Activated naive CD4-positive, alpha-beta T cell treated with anti-CD3 and anti-CD28 coated beads, Interleukin-2, amount 50 U/mL, for 72 hours (primary cell): ENCODE results near the gene WDR64. TPM values are rescaled to one million over a fixed set of nuclear protein-coding genes. Genes with fewer than 3 reads are reported as not detected.

Experiments used
- ATAC-seq, 2 donors: fragments of 150-1000 bp; cut with Tn5 transposase; 2 replicates each; pipeline ENCODE4 v1.10.0; 2021; ENCODE audit warnings: mild to moderate bottlenecking in 2 of 2, moderate library complexity in 2 of 2
- DNase-seq, 2 donors: peaks; one replicate each; pipeline ENCODE4 v3.0.0; 2021 to 2022; ENCODE audit warnings: low spot score in 2 of 2
- H3K27ac Mint-ChIP-seq, 2 donors: one replicate each; pipeline ENCODE4 v1.8.0; 2022; ENCODE audit warnings: mild to moderate bottlenecking in 2 of 2, mixed read lengths in 2 of 2
- H3K36me3 Mint-ChIP-seq, 2 donors: one replicate each; pipeline ENCODE4 v1.8.0; 2022; ENCODE audit warnings: mixed read lengths in 2 of 2
- H3K9me3 Mint-ChIP-seq, 2 donors: one replicate each; pipeline ENCODE4 v1.8.0; 2022; ENCODE audit warnings: mixed read lengths in 2 of 2
- total RNA-seq, 2 donors: library from RNA; stranded (reverse); gene quantifications; one replicate each; pipeline ENCODE4 v1.2.3, GENCODE V29; 2022

The WDR64 gene
- not detected for total RNA-seq

DNA sequence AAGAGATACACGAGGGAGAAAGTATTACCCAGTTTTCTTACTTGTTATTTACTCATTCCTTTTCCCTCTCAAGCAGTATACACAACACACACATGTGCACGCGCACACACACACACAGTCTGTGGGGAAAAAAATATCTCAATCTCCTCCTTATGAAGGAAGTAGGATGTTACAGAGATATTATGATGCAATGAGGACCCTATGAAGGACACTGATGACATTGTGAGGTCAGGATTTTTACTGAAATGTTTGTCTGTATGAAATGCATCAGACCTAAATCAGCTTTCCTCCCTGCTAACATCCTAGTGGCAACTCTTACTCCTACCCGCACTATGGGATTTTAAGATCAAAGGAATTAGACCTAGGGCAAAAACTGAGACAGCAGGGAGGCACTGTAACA, at the start of gene WDR64:
Gene WDR64, plus strand, starts transcription at position 270 of the 400 bp plus-strand sequence. CDS start 204 bp downstream, outside the sequence.
- Mint-ChIP-seq H3K27ac (no peak within 1 kb of the TSS), H3K36me3 (no peaks in the 10 kb centered on the region), H3K9me3 (peaks cover 0 to 12% of the 10 kb centered on the region in 2 donors)
- no peak for DNase-seq
- ATAC-seq, result no peak

DNA sequence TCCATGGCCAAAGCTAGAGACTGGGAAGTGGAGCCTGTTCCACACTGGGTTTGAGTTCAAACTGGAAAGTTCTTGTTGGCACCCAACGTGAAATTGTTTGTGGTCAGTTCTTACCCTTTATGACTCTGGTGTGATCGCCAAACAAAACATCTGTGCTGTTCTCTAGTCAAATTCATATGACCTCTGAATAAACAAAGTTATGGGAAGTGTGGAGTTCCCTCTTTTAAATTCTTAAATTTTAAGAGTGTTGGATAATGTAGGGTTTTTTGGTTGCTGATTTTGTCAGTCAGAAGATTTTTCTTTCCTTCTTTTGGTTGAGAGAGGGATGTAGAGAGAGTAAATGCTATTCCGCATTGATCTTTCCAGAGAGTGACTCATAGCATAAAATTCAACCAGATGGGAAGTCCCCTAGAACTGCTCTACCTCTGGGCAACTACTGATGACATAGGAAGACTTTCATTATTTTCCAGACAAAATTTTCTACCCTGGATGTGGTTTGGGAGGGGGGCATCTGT, 48.3 kb upstream of the WDR64 start:
- ATAC-seq (peak in 1 of 2 donors; percentile 75), DNase-seq (no peak)
- Mint-ChIP-seq H3K36me3 (peaks cover 14 to 18% of the 10 kb centered on the region in 2 donors), H3K9me3 (no peaks in the 10 kb centered on the region), H3K27ac (peak overlapping the region in 1 of 2 donors; percentile 63)

DNA sequence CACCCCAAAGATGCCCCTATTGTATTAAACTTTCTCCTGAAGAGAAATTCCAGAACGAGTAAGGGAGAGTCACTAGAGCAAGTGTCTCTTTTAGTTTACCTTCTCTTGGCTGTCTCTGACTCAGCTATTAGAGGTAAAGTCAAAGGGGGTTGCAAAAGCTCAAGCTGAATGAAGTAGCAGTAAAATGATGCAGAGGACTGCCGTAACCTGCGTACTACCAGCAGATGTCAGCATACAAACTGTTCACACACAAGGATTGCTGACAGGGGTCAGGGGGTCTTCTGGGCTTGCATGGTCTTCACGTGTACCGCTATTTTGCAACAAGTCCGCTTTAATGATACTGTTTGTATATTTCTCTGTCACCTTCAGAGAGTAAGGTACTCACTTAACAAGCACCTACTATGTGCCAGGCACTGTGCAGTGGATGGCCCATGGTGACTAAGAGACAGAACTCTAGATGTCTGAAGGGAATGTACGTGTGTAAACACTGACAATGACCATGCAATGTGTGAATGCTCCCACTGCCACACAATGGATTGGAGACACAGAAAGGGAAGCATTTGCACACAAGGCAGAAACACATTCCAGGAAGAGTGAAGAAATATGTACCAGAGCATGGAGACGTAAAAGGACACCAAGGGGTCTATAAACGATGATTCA, 46.8 kb upstream of the WDR64 start:
- DNase-seq (no peak), ATAC-seq (no peak)
- no peak overlapping the region for H3K27ac Mint-ChIP-seq
- peaks cover 14 to 18% of the 10 kb centered on the region in 2 donors for H3K36me3 Mint-ChIP-seq
- H3K9me3 Mint-ChIP-seq, result no peaks in the 10 kb centered on the region

DNA sequence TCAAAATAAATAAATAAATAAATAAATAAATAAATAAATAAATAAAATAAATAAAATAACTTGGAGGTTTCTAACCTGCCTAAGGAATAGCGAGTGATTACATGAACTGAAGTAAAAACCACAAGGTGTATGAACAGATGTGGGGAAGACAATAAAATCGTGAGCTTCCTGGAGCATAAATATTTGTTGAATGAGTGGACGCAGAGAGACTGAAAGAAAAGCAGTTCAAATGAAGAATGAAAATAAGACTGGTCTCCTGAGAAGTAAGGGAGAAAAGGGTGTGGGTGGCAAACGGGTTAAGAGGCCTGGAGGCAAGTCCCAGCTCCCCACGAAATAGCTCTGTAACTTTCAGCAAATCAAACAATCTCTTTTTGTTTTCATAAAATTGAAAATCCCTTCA, 45.5 kb upstream of the WDR64 start:
- H3K27ac Mint-ChIP-seq, result no peak overlapping the region
- no peaks in the 10 kb centered on the region for H3K9me3 Mint-ChIP-seq
- no peak for DNase-seq

DNA sequence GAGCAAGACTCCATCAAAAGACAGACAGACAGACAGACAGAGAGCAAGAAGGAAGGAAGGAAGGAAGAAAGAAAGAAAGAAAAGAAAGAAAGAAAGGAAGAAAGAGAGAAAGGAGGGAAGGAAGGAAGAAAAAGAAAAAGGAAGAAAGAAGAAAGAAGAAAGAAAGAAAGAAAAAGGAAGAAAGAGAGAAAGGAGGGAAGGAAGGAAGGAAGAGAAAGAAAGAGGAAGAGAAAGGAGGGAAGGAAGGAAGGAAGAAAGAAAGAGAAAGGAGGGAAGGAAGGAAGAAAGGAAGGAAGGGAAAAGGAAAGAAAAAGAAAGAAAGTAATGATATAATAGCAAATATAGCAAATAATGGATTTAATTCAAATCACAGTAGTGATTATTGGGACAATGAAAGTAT, 44.6 kb upstream of the WDR64 start:
- DNase-seq (no peak), ATAC-seq (no peak)
- Mint-ChIP-seq H3K36me3 (peaks cover 0 to 9% of the 10 kb centered on the region in 2 donors), H3K9me3 (no peaks in the 10 kb centered on the region), H3K27ac (no peak overlapping the region)

More for the DNA sequence above, 45.5 kb upstream of the WDR64 start:
- peaks cover 7 to 18% of the 10 kb centered on the region in 2 donors for H3K36me3 Mint-ChIP-seq
- ATAC-seq, result no peak

DNA sequence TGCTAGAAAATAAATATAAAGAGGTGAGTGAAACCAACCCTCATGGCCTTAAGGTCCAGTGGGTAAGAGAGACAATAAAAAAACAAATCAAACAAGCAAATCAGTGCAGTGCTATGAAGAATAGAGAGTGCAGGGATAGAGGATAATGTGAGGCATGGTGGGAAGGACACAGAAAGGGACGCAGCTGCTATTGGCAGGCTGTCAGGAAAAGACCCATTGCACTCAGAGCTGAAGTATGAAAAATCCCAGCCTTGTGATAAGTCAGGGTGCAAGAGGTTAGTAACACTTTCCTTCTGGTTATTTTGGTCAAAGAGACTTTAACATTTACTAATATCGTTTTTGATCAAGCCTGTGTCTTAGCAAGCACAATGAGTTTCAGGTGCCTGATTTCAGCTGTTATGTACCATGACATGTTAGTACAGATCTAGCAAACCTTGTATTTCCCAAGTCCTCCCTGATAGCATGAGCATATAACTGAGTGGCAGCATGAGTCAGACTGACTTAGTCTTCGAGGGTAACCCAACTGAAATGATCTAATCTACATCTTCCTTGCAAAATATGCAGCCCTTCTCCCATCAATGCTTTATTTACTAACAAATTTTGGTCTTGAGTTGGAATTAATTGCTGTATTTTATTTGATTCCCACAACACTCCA, 43.6 kb upstream of the WDR64 start:
- H3K36me3 Mint-ChIP-seq, result peaks cover 0 to 2% of the 10 kb centered on the region in 2 donors
- ATAC-seq (peak; percentile 53 to 74), DNase-seq (no peak)
- no peaks in the 10 kb centered on the region for H3K9me3 Mint-ChIP-seq
- no peak overlapping the region for H3K27ac Mint-ChIP-seq

DNA sequence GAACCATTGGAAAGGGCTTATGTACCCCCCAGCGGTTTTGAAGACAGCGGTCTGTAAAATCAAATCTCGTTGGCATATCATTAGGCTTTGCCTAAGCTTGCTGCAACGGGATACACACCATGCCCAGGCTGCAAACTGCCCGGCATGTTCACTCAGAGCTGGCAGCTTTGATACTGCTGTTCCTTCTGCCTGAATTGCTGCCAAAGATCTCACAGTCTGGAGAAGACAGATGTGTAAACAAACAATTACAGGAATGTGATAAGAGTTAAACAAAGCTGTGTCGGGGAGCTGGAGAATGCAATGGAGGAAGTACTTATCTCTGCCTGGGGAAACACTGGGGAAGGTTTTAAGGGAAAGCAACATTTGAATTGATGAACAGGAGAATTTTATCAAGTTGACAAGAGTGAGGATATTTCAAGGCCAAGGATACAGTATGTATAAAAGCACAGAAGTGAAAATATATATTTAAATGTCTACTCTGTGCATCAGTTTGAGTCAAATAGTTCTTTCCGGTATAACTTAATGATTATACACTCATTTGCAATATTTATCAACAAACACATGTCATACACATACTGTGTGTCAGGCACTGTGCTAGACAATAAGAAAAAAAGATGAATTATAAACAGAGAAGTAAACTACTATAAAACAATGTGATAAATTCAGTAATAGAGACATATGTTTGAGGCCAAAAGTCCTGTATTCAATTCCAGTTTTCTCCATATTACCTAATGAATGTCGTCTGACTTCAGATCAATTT, 41.8 kb upstream of the WDR64 start:
- Mint-ChIP-seq H3K36me3 (no peaks in the 10 kb centered on the region), H3K27ac (no peak overlapping the region), H3K9me3 (no peaks in the 10 kb centered on the region)
- no peak for DNase-seq
- no peak for ATAC-seq

DNA sequence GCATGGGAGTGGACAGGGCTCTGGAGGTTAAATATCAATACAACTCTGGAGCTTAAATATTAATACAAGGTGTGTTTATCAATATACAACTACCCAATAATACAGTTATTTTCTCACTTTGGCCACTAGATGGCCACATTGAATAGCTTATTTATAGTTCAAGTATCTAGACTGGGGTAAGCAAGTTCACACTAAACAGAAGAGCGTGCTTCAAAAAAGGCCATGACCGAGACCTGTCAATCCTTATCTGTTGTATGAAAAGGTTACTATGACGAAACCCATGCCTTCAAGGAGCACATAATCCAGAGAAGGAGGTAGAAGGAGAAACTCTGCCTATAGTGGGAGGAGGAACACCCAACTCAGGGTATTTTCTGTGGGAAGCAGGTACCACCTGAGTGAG, 41.0 kb upstream of the WDR64 start:
- no peaks in the 10 kb centered on the region for H3K9me3 Mint-ChIP-seq
- DNase-seq, result no peak
- no peak overlapping the region for H3K27ac Mint-ChIP-seq
- no peaks in the 10 kb centered on the region for H3K36me3 Mint-ChIP-seq
- ATAC-seq, result peak; percentile 65 to 67

DNA sequence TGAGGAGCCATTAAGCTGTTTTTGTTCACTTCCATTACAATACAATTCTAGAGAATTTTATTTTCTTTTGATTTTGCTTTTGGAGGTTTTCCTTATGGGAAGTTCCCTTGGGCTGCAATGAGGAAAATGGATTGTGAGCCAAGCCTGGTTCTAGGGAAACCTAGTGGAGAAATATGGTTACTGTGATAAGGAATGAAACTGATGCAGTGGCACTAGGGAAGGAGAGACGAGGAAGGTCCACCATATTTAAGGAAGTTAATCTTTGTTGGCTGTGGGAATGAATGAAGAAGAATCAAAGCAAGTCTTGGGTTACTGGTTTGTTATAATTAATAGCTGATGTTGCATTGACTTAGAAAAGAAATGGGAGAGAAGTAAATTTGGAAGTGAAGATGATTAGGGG, 40.3 kb upstream of the WDR64 start:
- no peaks in the 10 kb centered on the region for H3K36me3 Mint-ChIP-seq
- no peak overlapping the region for H3K27ac Mint-ChIP-seq
- DNase-seq (no peak), ATAC-seq (no peak)
- H3K9me3 Mint-ChIP-seq, result no peaks in the 10 kb centered on the region

DNA sequence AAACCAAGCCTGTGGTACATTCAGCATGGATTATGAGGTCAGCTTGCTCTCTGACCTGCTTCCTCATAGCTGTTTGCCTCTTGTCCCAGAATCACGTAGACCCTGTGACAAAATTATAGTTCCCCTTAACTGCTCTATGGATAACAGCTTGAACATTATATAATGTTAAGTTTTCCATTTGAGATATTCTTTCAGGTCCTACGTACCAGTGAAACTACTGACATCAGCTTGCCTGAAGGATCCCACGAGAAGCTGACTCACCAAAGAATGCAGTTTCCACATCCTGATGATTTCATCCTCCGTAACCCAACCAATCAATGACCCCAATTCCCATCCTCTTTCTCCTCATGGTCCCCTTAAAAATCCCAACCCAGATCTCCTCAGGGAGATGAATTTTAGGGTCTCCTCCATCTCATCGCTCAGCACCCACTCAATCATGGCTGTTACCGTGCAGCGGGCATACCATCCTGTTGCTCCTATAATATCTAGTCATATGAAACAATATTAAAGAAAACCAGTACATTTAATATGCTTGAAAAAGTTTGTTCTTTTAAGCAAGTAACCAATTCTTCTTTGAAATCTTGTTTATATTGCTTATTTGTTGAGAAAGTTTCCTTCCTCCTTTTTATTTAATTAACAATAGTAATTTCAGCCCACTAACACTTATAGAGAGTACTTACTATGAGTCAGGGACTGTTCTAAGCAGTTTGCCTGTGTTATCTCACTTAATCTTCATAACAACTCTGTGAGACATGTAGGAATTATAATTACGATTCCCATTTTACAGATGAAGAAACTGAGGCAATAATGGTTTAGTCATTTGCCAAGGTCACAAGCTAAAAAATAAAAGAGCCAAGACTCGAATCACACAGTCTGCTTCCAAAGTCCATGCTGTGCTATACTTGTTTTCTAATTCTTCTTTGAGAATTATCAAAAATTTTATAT, 39.3 kb upstream of the WDR64 start:
- ATAC-seq (peak in 1 of 2 donors; percentile 38), DNase-seq (no peak)
- H3K27ac Mint-ChIP-seq, result peak overlapping the region in 1 of 2 donors; percentile 32
- H3K36me3 Mint-ChIP-seq, result no peaks in the 10 kb centered on the region
- H3K9me3 Mint-ChIP-seq, result no peaks in the 10 kb centered on the region

DNA sequence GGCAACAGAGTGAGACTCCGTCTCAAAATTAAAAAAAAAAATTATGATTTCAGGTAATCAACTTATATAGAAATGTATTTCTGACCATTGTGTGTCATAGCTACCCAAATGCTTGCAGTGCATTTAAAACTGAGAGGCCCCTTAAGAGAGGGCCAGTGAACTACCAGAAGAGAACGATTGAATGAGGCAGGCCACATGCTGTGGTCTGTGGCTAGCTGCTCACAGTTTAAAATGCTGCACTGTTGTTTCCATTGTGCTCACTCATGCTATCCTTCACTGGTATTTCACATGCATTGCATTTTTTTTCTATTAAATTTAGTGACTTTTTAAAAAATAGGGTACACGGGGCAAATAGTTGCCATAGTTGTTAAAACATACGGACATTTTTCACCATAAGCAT, 37.9 kb upstream of the WDR64 start:
- Mint-ChIP-seq H3K36me3 (no peaks in the 10 kb centered on the region), H3K9me3 (no peaks in the 10 kb centered on the region), H3K27ac (no peak overlapping the region)
- no peak for DNase-seq
- peak; percentile 44 to 64 for ATAC-seq

DNA sequence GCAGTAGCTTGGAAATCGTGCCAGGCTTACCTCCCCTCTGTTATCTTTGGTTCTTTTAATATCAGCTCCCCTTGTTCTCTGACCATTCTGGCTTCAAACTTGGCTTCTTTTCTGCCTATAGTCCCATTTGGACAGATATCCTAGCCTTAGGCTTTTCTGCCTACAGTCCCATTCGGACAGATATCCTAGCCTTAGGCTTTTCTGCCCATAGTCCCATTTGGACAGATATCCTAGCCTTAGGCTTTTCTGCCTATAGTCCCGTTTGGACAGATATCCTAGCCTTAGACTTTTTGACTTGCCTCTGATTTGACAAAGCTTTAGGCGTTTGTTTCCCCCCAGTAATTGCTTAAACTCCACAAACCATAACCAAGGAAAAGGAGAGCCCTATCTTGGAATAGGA, 37.5 kb upstream of the WDR64 start:
- DNase-seq, result no peak
- H3K36me3 Mint-ChIP-seq, result no peaks in the 10 kb centered on the region
- no peak for ATAC-seq
- H3K9me3 Mint-ChIP-seq, result no peaks in the 10 kb centered on the region
- H3K27ac Mint-ChIP-seq, result no peak overlapping the region

DNA sequence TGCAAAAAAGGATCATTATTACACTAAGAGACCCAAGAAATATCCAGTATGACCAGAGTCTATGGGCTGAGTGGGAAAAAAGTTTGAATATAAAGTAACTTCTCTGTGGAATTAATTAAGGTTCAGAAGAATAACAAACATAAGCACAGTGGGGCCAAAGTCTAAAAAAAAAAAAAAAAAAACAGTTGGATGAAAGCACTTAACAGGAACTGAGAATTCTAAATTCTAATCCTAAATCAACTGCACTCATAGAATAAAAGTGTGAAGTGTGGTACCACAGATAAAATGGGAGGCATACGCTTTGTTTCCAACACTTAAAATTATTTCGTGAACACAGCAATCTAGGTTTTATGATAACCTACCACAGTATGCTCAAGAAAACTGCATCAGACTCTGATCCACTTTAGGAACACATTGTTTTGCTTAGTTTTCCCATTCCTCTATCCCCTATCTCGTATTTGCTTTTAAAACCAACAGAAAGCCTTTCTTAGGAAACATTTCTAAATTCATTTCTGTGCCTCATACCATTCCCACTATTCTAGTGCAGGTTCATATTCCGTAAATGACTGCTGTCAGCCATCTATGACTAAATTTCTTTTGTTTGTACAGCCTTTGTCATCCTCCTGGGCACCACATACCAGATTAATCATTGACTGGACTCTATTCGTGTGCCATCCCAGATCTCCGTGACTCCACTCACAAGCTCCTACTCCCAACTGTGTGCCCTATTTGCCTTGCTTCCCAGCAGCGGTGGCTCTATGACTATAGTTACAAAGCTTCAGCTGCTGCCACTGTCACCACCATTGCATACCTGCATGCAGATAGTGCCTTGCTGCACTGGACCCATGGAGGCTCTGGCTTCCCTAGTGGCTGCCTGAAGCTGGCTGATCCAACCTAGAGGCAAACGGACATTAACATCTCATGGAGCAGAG, 36.8 kb upstream of the WDR64 start:
- Mint-ChIP-seq H3K27ac (peak overlapping the region in 1 of 2 donors; percentile 44), H3K36me3 (no peaks in the 10 kb centered on the region)

DNA sequence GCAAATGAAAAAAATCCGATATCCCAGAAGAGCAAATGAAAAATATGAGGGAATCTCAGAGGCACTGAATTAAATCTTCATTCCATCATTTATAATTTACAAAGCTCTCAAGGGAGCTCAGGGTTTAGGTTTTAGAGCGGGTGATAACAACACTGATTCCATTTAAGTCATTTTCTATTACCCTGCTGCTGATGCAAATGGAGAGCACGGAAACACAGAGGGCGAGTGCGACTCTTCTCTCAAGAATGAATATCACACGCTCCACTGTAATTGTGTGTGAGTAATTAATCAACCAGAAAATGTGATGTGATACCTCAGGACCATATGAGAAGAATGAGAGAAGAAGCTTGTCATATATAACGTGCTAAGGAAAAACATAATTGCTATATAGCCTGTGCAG, 34.7 kb upstream of the WDR64 start:
- Mint-ChIP-seq H3K27ac (no peak overlapping the region), H3K36me3 (no peaks in the 10 kb centered on the region), H3K9me3 (no peaks in the 10 kb centered on the region)
- peak in 1 of 2 donors; percentile 37 for ATAC-seq
- no peak for DNase-seq

More for the DNA sequence above, 36.8 kb upstream of the WDR64 start:
- H3K9me3 Mint-ChIP-seq, result no peaks in the 10 kb centered on the region
- DNase-seq, result no peak
- ATAC-seq, result no peak

DNA sequence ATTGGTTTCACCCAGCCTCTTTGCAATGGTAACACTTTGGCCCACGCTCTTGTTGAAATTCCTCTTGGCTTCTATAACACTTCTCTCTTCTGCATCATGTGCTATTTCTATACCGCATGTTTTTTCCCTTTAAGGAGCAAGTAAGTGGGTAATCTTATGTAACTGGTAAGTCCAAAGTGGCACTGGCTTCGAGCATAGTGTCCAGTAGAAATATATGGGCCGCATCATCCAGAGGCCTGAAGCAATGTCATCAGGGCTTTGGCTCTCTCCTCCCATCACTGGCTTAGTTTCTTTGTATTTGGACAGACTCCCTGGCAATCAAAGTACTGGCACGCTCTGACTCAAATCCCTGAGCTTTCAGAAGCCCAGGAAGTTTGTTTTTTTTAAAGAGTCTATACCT, 29.4 kb upstream of the WDR64 start:
- no peak for ATAC-seq
- no peaks in the 10 kb centered on the region for H3K36me3 Mint-ChIP-seq
- DNase-seq, result no peak
- H3K9me3 Mint-ChIP-seq, result no peaks in the 10 kb centered on the region
- no peak overlapping the region for H3K27ac Mint-ChIP-seq
